ENCODE measurements around the gene POU6F2. TPM values are rescaled to one million over a fixed set of nuclear protein-coding genes. Genes with fewer than 3 reads are reported as not detected.

POU6F2 gene
- total RNA-seq, 1 experiment from 2014 or later: not detected

- no peak for TF ChIP-seq CTCF (IDR thresholded peaks at IDR 0.05)
- no peak for TF ChIP-seq POLR2AphosphoS5 (IDR thresholded peaks at IDR 0.05; ENCODE audit: low read depth, low read length)
- TF ChIP-seq SIN3A (IDR thresholded peaks at IDR 0.05; ENCODE audit: borderline replicate concordance, insufficient read depth, low read depth, low read length): no peak
- no peak for TF ChIP-seq TCF7L2 (IDR thresholded peaks at IDR 0.05; ENCODE audit: low read depth, low read length)
- Histone ChIP-seq H3K36me3 (ENCODE audit: control insufficient read depth, insufficient read depth, low read length) (no peaks in the 10 kb centered on the region), H3K27ac (ENCODE audit: low read length) (no peak overlapping the region), H3K27me3 (ENCODE audit: control insufficient read depth, insufficient read depth, low read length) (peaks cover 4% of the 10 kb centered on the region), H3K4me1 (ENCODE audit: control insufficient read depth, insufficient read depth, low read length) (no peaks in the 10 kb centered on the region), H3K9me3 (ENCODE audit: control insufficient read depth, insufficient read depth, low read depth, low read length) (no peaks in the 10 kb centered on the region), H3K4me3 (ENCODE audit: low read depth in 2 of 2, low read length in 2 of 2) (no peak overlapping the region)
- CTCF ChIA-PET: no interaction called here
- DNase-seq (ENCODE audit: low read depth, low spot score) (no peak), ATAC-seq (no peak)
- in situ Hi-C loops (cut with HindIII; ENCODE audit: low pct_unique_long_range_greater_than_20kb, low sequenced_read_pairs): no loop called here
- no TSS peak for BruUV-seq (replicated peaks)
- POLR2A ChIA-PET: no interaction called here
- intact Hi-C loops (cut with micrococcal nuclease; ENCODE audit: unreplicated experiment): no loop called here
Observed at GRCh38 chr7:39360766-39361165, 383.1 kb downstream of the POU6F2 start.

- ChIA-PET POLR2A (no interaction called here), CTCF (no interaction called here)
- no peak overlapping the region for H3K4me3 ChIP-seq (ENCODE audit: low read depth in 2 of 2, low read length in 2 of 2)
- peaks cover 4% of the 10 kb centered on the region; the same call in 1 of the 2 replicates for H3K27me3 ChIP-seq (ENCODE audit: control insufficient read depth, insufficient read depth, low read length)
- DNase-seq (ENCODE audit: low read depth, low spot score) (no peak), ATAC-seq (no peak)
- H3K9me3 ChIP-seq (ENCODE audit: control insufficient read depth, insufficient read depth, low read depth, low read length): no peaks in the 10 kb centered on the region
- intact Hi-C loops (cut with micrococcal nuclease; ENCODE audit: unreplicated experiment): no loop called here
- no peaks in the 10 kb centered on the region for H3K4me1 ChIP-seq (ENCODE audit: control insufficient read depth, insufficient read depth, low read length)
- no TSS peak for BruUV-seq (replicated peaks)
- no peak overlapping the region for H3K27ac ChIP-seq (ENCODE audit: low read length)
- no peak for TF ChIP-seq SIN3A (IDR thresholded peaks at IDR 0.05; ENCODE audit: borderline replicate concordance, insufficient read depth, low read depth, low read length)
- no peak for TF ChIP-seq POLR2AphosphoS5 (IDR thresholded peaks at IDR 0.05; ENCODE audit: low read depth, low read length)
- no peak for TF ChIP-seq TCF7L2 (IDR thresholded peaks at IDR 0.05; ENCODE audit: low read depth, low read length)
- TF ChIP-seq CTCF (IDR thresholded peaks at IDR 0.05): no peak
- TF ChIP-seq, protein P1, sequence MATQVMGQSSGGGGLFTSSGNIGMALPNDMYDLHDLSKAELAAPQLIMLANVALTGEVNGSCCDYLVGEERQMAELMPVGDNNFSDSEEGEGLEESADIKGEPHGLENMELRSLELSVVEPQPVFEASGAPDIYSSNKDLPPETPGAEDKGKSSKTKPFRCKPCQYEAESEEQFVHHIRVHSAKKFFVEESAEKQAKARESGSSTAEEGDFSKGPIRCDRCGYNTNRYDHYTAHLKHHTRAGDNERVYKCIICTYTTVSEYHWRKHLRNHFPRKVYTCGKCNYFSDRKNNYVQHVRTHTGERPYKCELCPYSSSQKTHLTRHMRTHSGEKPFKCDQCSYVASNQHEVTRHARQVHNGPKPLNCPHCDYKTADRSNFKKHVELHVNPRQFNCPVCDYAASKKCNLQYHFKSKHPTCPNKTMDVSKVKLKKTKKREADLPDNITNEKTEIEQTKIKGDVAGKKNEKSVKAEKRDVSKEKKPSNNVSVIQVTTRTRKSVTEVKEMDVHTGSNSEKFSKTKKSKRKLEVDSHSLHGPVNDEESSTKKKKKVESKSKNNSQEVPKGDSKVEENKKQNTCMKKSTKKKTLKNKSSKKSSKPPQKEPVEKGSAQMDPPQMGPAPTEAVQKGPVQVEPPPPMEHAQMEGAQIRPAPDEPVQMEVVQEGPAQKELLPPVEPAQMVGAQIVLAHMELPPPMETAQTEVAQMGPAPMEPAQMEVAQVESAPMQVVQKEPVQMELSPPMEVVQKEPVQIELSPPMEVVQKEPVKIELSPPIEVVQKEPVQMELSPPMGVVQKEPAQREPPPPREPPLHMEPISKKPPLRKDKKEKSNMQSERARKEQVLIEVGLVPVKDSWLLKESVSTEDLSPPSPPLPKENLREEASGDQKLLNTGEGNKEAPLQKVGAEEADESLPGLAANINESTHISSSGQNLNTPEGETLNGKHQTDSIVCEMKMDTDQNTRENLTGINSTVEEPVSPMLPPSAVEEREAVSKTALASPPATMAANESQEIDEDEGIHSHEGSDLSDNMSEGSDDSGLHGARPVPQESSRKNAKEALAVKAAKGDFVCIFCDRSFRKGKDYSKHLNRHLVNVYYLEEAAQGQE (IDR thresholded peaks at IDR 0.05; ENCODE audit: insufficient read depth in 1 of 2, low read depth in 2 of 2, low read length in 1 of 2): no peak
- no peaks in the 10 kb centered on the region for H3K36me3 ChIP-seq (ENCODE audit: control insufficient read depth, insufficient read depth, low read length)
- in situ Hi-C loops (cut with HindIII; ENCODE audit: low pct_unique_long_range_greater_than_20kb, low sequenced_read_pairs): no loop called here
Observed at GRCh38 chr7:39365751-39366295, 388.1 kb downstream of the POU6F2 start.
